ENCODE results near the gene TBC1D10B.

- TF ChIP-seq CTCF (IDR thresholded peaks at IDR 0.05), result no peak
- TF ChIP-seq EZH2 (IDR thresholded peaks at IDR 0.05; ENCODE audit: borderline replicate concordance, insufficient read depth, low read depth, low read length, poor library complexity, severe bottlenecking), result no peak
These were observed 12.3 kb downstream of the TBC1D10B start for GRCh38 chr16:30357715-30358576.
